Measurements from ENCODE around the gene EPHB6. TPM values are rescaled to one million over a fixed set of nuclear protein-coding genes. Genes with fewer than 3 reads are reported as not detected.

The EPHB6 gene
- total RNA-seq, 1 donor: 11.0 TPM

DNA sequence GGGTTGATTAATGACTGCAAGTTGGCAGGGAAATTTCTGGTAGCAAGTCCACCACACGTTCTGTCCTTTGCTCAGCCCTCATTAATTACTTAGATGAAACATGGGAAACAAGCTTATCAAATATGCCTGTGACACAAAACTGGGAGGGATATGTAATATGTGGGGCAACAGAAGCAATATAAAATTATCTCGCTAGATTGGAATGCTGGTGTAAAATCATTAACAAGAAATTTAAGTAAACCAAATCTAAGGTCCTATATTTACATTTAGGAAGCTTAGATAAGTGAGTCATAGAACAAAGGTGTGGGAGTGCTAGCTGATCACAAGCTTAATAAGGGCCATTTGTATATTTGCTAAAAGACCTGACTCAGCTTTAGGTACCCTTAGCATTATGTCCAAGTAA, 55.2 kb downstream of the EPHB6 start:
- no peak for DNase-seq (ENCODE audit: low read depth)
- TF ChIP-seq, protein P1, sequence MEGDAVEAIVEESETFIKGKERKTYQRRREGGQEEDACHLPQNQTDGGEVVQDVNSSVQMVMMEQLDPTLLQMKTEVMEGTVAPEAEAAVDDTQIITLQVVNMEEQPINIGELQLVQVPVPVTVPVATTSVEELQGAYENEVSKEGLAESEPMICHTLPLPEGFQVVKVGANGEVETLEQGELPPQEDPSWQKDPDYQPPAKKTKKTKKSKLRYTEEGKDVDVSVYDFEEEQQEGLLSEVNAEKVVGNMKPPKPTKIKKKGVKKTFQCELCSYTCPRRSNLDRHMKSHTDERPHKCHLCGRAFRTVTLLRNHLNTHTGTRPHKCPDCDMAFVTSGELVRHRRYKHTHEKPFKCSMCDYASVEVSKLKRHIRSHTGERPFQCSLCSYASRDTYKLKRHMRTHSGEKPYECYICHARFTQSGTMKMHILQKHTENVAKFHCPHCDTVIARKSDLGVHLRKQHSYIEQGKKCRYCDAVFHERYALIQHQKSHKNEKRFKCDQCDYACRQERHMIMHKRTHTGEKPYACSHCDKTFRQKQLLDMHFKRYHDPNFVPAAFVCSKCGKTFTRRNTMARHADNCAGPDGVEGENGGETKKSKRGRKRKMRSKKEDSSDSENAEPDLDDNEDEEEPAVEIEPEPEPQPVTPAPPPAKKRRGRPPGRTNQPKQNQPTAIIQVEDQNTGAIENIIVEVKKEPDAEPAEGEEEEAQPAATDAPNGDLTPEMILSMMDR (IDR thresholded peaks at IDR 0.05; ENCODE audit: insufficient read depth, low read length): no peak
- no peak overlapping the region for H3K4me3 ChIP-seq (ENCODE audit: low read depth, low read length)

DNA sequence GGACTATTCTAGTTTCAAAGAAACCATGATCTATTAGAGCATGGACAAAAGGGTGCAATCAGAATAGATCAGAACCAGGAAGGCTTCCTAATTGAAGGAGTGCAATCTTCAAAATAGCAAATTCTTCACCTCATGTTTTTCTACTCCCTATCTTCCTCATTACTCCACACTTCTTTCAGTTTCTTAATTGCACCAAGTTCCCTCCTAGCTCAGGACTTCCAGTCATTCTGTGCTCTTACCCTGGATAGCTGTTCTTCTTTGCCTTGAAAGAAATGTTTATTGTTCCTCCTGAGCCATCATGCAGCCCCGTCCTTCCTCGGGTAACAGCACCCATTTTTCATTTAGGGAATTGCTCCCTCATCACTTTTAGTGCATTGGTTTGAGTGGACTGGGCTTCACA, 55.6 kb downstream of the EPHB6 start:
- no peak overlapping the region for H3K4me3 ChIP-seq (ENCODE audit: low read depth, low read length)
- TF ChIP-seq, protein P1 (IDR thresholded peaks at IDR 0.05; ENCODE audit: insufficient read depth, low read length): no peak
- no peak for DNase-seq (ENCODE audit: low read depth)

DNA sequence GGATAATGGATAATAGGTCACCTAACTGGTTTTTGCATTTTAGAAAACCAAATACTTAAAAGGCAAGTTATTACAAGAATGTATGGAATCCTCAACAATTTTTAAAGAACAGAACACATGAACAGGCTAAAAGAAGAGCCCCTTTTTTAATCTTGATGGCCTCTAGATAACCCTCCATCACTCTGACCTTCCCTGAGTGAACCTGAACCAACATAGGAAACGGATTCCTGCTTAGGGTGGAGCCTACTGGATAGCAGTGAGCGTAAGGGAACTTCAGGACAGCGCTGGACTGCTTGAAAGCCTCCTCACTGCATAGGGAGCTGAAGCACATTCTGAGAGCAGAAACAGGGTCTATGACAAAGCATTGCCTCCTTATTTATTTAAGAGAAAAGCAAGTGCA, 58.2 kb downstream of the EPHB6 start:
- TF ChIP-seq, protein P1 (IDR thresholded peaks at IDR 0.05; ENCODE audit: insufficient read depth, low read length): no peak
- DNase-seq (ENCODE audit: low read depth): no peak

DNA sequence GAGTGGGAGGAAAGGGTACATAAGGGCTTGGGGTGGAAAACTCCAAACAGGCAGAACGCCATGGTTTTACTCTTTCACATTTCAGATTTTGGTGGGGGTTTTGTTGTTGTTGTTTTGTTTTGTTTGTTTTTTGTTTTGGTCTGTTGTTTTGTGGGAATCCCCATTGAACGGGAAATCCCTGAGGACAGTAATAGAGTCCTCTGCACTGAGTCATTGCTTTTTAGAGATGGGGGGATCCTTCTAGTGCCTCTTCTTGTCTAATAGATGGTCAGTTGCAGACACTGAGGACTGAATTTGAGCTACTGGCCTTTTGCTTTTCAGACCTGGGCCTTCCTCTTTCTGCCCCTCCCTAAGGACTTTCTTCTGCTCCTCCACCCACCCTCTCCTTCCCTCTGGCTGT, 58.7 kb downstream of the EPHB6 start:
- DNase-seq (ENCODE audit: low read depth): no peak
- TF ChIP-seq, protein P1 (IDR thresholded peaks at IDR 0.05; ENCODE audit: insufficient read depth, low read length): no peak
- H3K4me3 ChIP-seq (ENCODE audit: low read depth, low read length): no peak overlapping the region

More for the DNA sequence above, 58.2 kb downstream of the EPHB6 start:
- no peak overlapping the region for H3K4me3 ChIP-seq (ENCODE audit: low read depth, low read length)

DNA sequence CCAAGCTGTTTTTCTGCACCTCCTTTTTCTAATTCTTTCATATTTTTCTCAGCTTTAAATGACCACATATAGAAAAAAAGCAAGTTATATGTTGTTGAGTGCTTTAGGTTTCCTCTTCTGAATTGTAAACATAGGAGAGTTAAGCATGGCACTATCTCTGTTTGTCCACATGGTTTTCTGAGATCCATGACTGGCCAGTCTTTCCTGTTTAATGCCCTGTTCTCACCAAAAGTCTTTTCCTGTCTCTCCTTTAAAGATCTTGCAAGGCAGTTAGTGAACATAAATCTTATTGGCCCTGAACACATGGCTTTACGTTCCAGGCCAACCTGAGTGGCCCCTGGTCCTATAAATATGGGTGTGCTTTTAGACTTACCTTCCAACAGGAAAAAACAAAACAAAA, 59.2 kb downstream of the EPHB6 start:
- DNase-seq (ENCODE audit: low read depth): no peak
- TF ChIP-seq, protein P1 (IDR thresholded peaks at IDR 0.05; ENCODE audit: insufficient read depth, low read length): no peak
- H3K4me3 ChIP-seq (ENCODE audit: low read depth, low read length): no peak overlapping the region

DNA sequence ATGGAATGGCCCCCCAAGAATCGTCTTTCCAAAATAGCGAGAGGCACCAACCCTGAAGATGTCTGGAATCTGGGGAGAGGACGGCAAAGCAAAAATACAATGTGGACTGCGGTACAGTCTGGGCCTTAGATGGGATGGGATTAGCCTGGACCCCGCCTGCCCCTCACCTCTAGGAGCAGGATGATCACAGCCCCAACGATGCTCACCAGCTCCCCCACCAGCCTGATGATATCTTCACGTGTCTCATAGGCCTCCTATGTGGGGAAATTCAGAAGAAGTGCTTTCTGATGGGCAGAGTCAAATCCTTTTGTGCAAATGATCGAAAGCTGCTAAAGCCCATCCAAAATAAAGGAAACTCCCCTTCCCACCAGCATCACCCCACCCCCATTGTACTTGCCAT, 60.4 kb downstream of the EPHB6 start:
- DNase-seq (ENCODE audit: low read depth): no peak
- TF ChIP-seq, protein P1 (IDR thresholded peaks at IDR 0.05; ENCODE audit: insufficient read depth, low read length): no peak
- no peak overlapping the region for H3K4me3 ChIP-seq (ENCODE audit: low read depth, low read length)

DNA sequence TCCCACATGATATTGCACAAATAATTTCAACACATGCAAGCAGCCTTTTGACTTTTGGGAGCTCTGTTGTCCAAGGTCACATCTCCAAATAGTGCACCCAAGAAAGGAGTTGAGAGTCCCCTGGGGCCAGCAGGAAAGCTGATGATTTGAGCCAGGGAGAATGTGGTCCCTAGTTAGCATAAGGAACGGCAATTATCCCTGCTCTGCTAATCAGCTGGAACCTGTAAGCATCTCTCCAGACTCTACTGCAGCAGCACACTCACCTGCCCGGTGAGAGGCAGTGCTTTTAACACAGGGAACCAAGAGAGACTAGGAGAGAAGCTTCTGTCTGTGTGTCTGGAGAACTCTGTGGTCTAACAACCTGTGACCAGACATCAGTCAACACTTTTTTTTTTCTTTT, 61.6 kb downstream of the EPHB6 start:
- no peak for DNase-seq (ENCODE audit: low read depth)
- H3K4me3 ChIP-seq (ENCODE audit: low read depth, low read length): no peak overlapping the region
- TF ChIP-seq, protein P1 (IDR thresholded peaks at IDR 0.05; ENCODE audit: insufficient read depth, low read length): no peak
